IPS-18a (cell line): ENCODE data around the gene CBLC.

Source experiments
- H3K27ac ChIP-seq: one replicate; pipeline ENCODE4 v1.5.1; 2013; ENCODE audit warnings: low read length
- H3K27me3 ChIP-seq: one replicate; pipeline ENCODE4 v1.6.1; 2013; ENCODE audit warnings: mild to moderate bottlenecking, low read length; ENCODE audit not compliant: control insufficient read depth, insufficient read depth
- H3K36me3 ChIP-seq: one replicate; pipeline ENCODE4 v1.6.1; 2013; ENCODE audit warnings: low read depth, low read length; ENCODE audit not compliant: control insufficient read depth
- H3K4me1 ChIP-seq: one replicate; pipeline ENCODE4 v1.6.1; 2013; ENCODE audit warnings: low read depth, low read length; ENCODE audit not compliant: control insufficient read depth
- H3K4me3 ChIP-seq: one replicate; pipeline ENCODE4 v1.5.1; 2013; ENCODE audit warnings: low read length
- H3K9ac ChIP-seq: one replicate; pipeline ENCODE4 v1.6.1; 2013; ENCODE audit warnings: mild to moderate bottlenecking, low read length, moderate library complexity
- H3K9me3 ChIP-seq: one replicate; pipeline ENCODE4 v1.6.1; 2013; ENCODE audit warnings: low read depth, low read length; ENCODE audit not compliant: control insufficient read depth

The CBLC gene

GRCh38 chr19:44841231-44841630 is 63.5 kb downstream of the CBLC start:
- Histone ChIP-seq H3K9ac (no peak overlapping the region), H3K4me1 (peaks cover 5% of the 10 kb centered on the region), H3K9me3 (no peaks in the 10 kb centered on the region), H3K4me3 (no peak overlapping the region), H3K27me3 (peaks cover 13% of the 10 kb centered on the region), H3K36me3 (no peaks in the 10 kb centered on the region), H3K27ac (no peak overlapping the region)

- Histone ChIP-seq H3K4me3 (peak overlapping the region; percentile 85), H3K36me3 (no peaks in the 10 kb centered on the region), H3K27me3 (peaks cover 4% of the 10 kb centered on the region), H3K9me3 (no peaks in the 10 kb centered on the region), H3K4me1 (peaks cover 12% of the 10 kb centered on the region), H3K27ac (no peak overlapping the region), H3K9ac (peak overlapping the region; percentile 33)
Observed at GRCh38 chr19:44845286-44845611, 67.6 kb downstream of the CBLC start.

- H3K27me3 ChIP-seq, result peaks cover 4% of the 10 kb centered on the region
- H3K9ac ChIP-seq, result peak within 1 kb of the TSS; percentile 75
- peak within 1 kb of the TSS; percentile 25 for H3K27ac ChIP-seq
- H3K9me3 ChIP-seq, result no peaks in the 10 kb centered on the region
- H3K36me3 ChIP-seq, result no peaks in the 10 kb centered on the region
- peak within 1 kb of the TSS; percentile 94 for H3K4me3 ChIP-seq
- peaks cover 18% of the 10 kb centered on the region for H3K4me1 ChIP-seq
Observed at GRCh38 chr19:44845612-44846454, 68.1 kb downstream of the CBLC start, which contains the start of gene NECTIN2. TSS of gene NECTIN2 (plus strand) at chr19:44846297. CDS start at chr19:44846526, 229 bp downstream.

GRCh38 chr19:44846455-44847143 is 68.9 kb downstream of the CBLC start:
- Histone ChIP-seq H3K36me3 (no peaks in the 10 kb centered on the region), H3K27ac (peak overlapping the region; percentile 25), H3K4me3 (peak overlapping the region; percentile 94), H3K27me3 (no peaks in the 10 kb centered on the region), H3K4me1 (peaks cover 19% of the 10 kb centered on the region), H3K9me3 (no peaks in the 10 kb centered on the region), H3K9ac (peak overlapping the region; percentile 75)

GRCh38 chr19:44847144-44848035 is 69.7 kb downstream of the CBLC start:
- H3K27me3 ChIP-seq, result no peaks in the 10 kb centered on the region
- peak overlapping the region; percentile 65 for H3K27ac ChIP-seq
- H3K4me3 ChIP-seq, result peak overlapping the region; percentile 94
- H3K4me1 ChIP-seq, result peaks cover 19% of the 10 kb centered on the region
- no peaks in the 10 kb centered on the region for H3K36me3 ChIP-seq
- H3K9ac ChIP-seq, result peak overlapping the region; percentile 75
- no peaks in the 10 kb centered on the region for H3K9me3 ChIP-seq

GRCh38 chr19:44848036-44848811 is 70.5 kb downstream of the CBLC start:
- Histone ChIP-seq H3K9me3 (no peaks in the 10 kb centered on the region), H3K27me3 (no peaks in the 10 kb centered on the region), H3K4me1 (peaks cover 19% of the 10 kb centered on the region), H3K27ac (peak overlapping the region; percentile 65), H3K4me3 (peak overlapping the region; percentile 94), H3K36me3 (no peaks in the 10 kb centered on the region), H3K9ac (peak overlapping the region; percentile 75)

- H3K9me3 ChIP-seq, result no peaks in the 10 kb centered on the region
- peaks cover 19% of the 10 kb centered on the region for H3K4me1 ChIP-seq
- H3K27ac ChIP-seq, result peak overlapping the region; percentile 65
- peak overlapping the region; percentile 75 for H3K9ac ChIP-seq
- H3K36me3 ChIP-seq, result no peaks in the 10 kb centered on the region
- peak overlapping the region; percentile 94 for H3K4me3 ChIP-seq
- H3K27me3 ChIP-seq, result no peaks in the 10 kb centered on the region
Observed at GRCh38 chr19:44848812-44849447, 71.2 kb downstream of the CBLC start.
